T-helper 17 cell (primary cell): ENCODE measurements around the gene EHMT2. TPM values are rescaled to one million over a fixed set of nuclear protein-coding genes. Genes with fewer than 3 reads are reported as not detected.
"Not testable (repeated sequence)": the region's sequence is repeated elsewhere in the genome, so short reads cannot be mapped to it uniquely, and the experiment has no call there.

Experiments used
- ATAC-seq: fragments of 150-1000 bp; cut with Tn5 transposase; 2 replicates; pipeline ENCODE4 v1.10.0; 2021; ENCODE audit warnings: mild to moderate bottlenecking, moderate library complexity
- DNase-seq, 3 donors: peaks; one replicate each; pipeline versions ENCODE4 v3.0.0 to v3.0.0-alpha.2; 2020 to 2021
- H3K9me3 ChIP-seq: one replicate; pipeline ENCODE4 v1.7.0; 2013; ENCODE audit warnings: low read length, mild to moderate bottlenecking; ENCODE audit not compliant: control insufficient read depth, poor library complexity, severe bottlenecking
- H3K27ac Mint-ChIP-seq: one replicate; pipeline ENCODE4 v1.8.0; 2022; ENCODE audit warnings: mild to moderate bottlenecking, moderate library complexity, mixed read lengths
- H3K27me3 Mint-ChIP-seq: one replicate; pipeline ENCODE4 v1.8.0; 2022; ENCODE audit warnings: mixed read lengths
- H3K36me3 Mint-ChIP-seq: one replicate; pipeline ENCODE4 v1.8.0; 2022; ENCODE audit warnings: low read depth, mixed read lengths
- H3K4me1 Mint-ChIP-seq: one replicate; pipeline ENCODE4 v1.8.0; 2022; ENCODE audit warnings: mild to moderate bottlenecking, mixed read lengths
- H3K4me3 Mint-ChIP-seq: one replicate; pipeline ENCODE4 v1.8.0; 2022; ENCODE audit warnings: mild to moderate bottlenecking, moderate library complexity, mixed read lengths
- total RNA-seq, 4 donors: library from RNA in 2 of 4; stranded (reverse) in 2 of 4; gene quantifications; one replicate each; pipeline ENCODE4 v1.2.3 and lab custom pipeline; 2022 to 2026

The EHMT2 gene
- total RNA-seq, 2 donors from 2014 or later: 40.4 to 46.2 TPM

- ATAC-seq (no peak), DNase-seq (no peak)
- Mint-ChIP-seq H3K36me3 (no peaks in the 10 kb centered on the region), H3K27ac (no peak overlapping the region), H3K27me3 (no peaks in the 10 kb centered on the region), H3K4me3 (no peak overlapping the region), H3K4me1 (peaks cover 18% of the 10 kb centered on the region)
- no peaks in the 10 kb centered on the region for H3K9me3 ChIP-seq
Measured at GRCh38 chr6:31865205-31866118, 32.0 kb downstream of the EHMT2 start.

- Mint-ChIP-seq H3K4me3 (no peak overlapping the region), H3K27ac (peak overlapping the region; percentile 97), H3K27me3 (no peaks in the 10 kb centered on the region), H3K36me3 (no peaks in the 10 kb centered on the region), H3K4me1 (peaks cover 21% of the 10 kb centered on the region)
- H3K9me3 ChIP-seq: no peaks in the 10 kb centered on the region
- ATAC-seq: no peak
- no peak for DNase-seq
Measured at GRCh38 chr6:31864818-31865204, 32.7 kb downstream of the EHMT2 start.

- Mint-ChIP-seq H3K4me1 (peaks cover 21% of the 10 kb centered on the region), H3K4me3 (peak overlapping the region; percentile 96), H3K27ac (peak overlapping the region; percentile 97)
- H3K36me3 Mint-ChIP-seq, H3K9me3 ChIP-seq, ATAC-seq, H3K27me3 Mint-ChIP-seq, DNase-seq: not testable (repeated sequence)
Measured at GRCh38 chr6:31864123-31864562, 33.4 kb downstream of the EHMT2 start.

- H3K9me3 ChIP-seq: no peaks in the 10 kb centered on the region
- H3K27ac Mint-ChIP-seq: peak within 1 kb of the TSS; percentile 97
- H3K36me3 Mint-ChIP-seq: no peaks in the 10 kb centered on the region
- no peaks in the 10 kb centered on the region for H3K27me3 Mint-ChIP-seq
- DNase-seq: peak; percentile 95 to 99 (median 96)
- ATAC-seq: peak; percentile 95
- H3K4me1 Mint-ChIP-seq: peaks cover 21% of the 10 kb centered on the region
- peak within 1 kb of the TSS; percentile 96 for H3K4me3 Mint-ChIP-seq
Measured at GRCh38 chr6:31862344-31863235, 34.9 kb downstream of the EHMT2 start, which contains the start of gene NEU1. Gene NEU1, minus strand, starts transcription at chr6:31862821. Its CDS starts 45 bp downstream, at chr6:31862776.

GRCh38 chr6:31861919-31862343, 35.6 kb downstream of the EHMT2 start:
- Mint-ChIP-seq H3K4me1 (peaks cover 23% of the 10 kb centered on the region), H3K27ac (peak overlapping the region; percentile 97), H3K4me3 (peak overlapping the region; percentile 96), H3K27me3 (no peaks in the 10 kb centered on the region), H3K36me3 (no peaks in the 10 kb centered on the region)
- no peak for ATAC-seq
- H3K9me3 ChIP-seq: no peaks in the 10 kb centered on the region
- no peak for DNase-seq

- ATAC-seq (no peak), DNase-seq (no peak)
- H3K9me3 ChIP-seq: no peaks in the 10 kb centered on the region
- no peaks in the 10 kb centered on the region for H3K36me3 Mint-ChIP-seq
- H3K4me1 Mint-ChIP-seq: peaks cover 23% of the 10 kb centered on the region
- H3K27me3 Mint-ChIP-seq: no peaks in the 10 kb centered on the region
- no peak overlapping the region for H3K27ac Mint-ChIP-seq
- H3K4me3 Mint-ChIP-seq: peak overlapping the region; percentile 96
Measured at GRCh38 chr6:31861150-31861549, 36.3 kb downstream of the EHMT2 start.

GRCh38 chr6:31860349-31860748, 37.1 kb downstream of the EHMT2 start:
- H3K36me3 Mint-ChIP-seq: no peaks in the 10 kb centered on the region
- H3K27me3 Mint-ChIP-seq: no peaks in the 10 kb centered on the region
- H3K9me3 ChIP-seq: no peaks in the 10 kb centered on the region
- no peak overlapping the region for H3K4me3 Mint-ChIP-seq
- peaks cover 23% of the 10 kb centered on the region for H3K4me1 Mint-ChIP-seq
- ATAC-seq (no peak), DNase-seq (no peak)
- no peak overlapping the region for H3K27ac Mint-ChIP-seq

GRCh38 chr6:31859923-31860322, 37.6 kb downstream of the EHMT2 start:
- Mint-ChIP-seq H3K27ac (no peak overlapping the region), H3K4me3 (no peak overlapping the region), H3K27me3 (no peaks in the 10 kb centered on the region), H3K36me3 (no peaks in the 10 kb centered on the region), H3K4me1 (peaks cover 23% of the 10 kb centered on the region)
- H3K9me3 ChIP-seq: no peaks in the 10 kb centered on the region
- no peak for DNase-seq
- no peak for ATAC-seq

- no peak overlapping the region for H3K4me3 Mint-ChIP-seq
- H3K4me1 Mint-ChIP-seq: peaks cover 20% of the 10 kb centered on the region
- H3K9me3 ChIP-seq: no peaks in the 10 kb centered on the region
- no peak for ATAC-seq
- H3K36me3 Mint-ChIP-seq: no peaks in the 10 kb centered on the region
- H3K27ac Mint-ChIP-seq: no peak overlapping the region
- no peak for DNase-seq
- H3K27me3 Mint-ChIP-seq: no peaks in the 10 kb centered on the region
Measured at GRCh38 chr6:31858707-31859106, 38.8 kb downstream of the EHMT2 start.

GRCh38 chr6:31857774-31858173, 39.7 kb downstream of the EHMT2 start:
- H3K36me3 Mint-ChIP-seq, H3K9me3 ChIP-seq, H3K4me3 Mint-ChIP-seq, H3K27ac Mint-ChIP-seq, ATAC-seq, H3K27me3 Mint-ChIP-seq, DNase-seq: not testable (repeated sequence)
- peaks cover 18% of the 10 kb centered on the region for H3K4me1 Mint-ChIP-seq

- not testable (repeated sequence) for H3K4me3 Mint-ChIP-seq, H3K9me3 ChIP-seq, DNase-seq, H3K27me3 Mint-ChIP-seq, ATAC-seq, H3K36me3 Mint-ChIP-seq, H3K27ac Mint-ChIP-seq, H3K4me1 Mint-ChIP-seq
Measured at GRCh38 chr6:31851980-31852718, 45.3 kb downstream of the EHMT2 start.

GRCh38 chr6:31851485-31851832, 46.0 kb downstream of the EHMT2 start:
- ATAC-seq: no peak
- H3K27ac Mint-ChIP-seq: no peak overlapping the region
- H3K36me3 Mint-ChIP-seq: no peaks in the 10 kb centered on the region
- H3K4me3 Mint-ChIP-seq: no peak overlapping the region
- H3K9me3 ChIP-seq: no peaks in the 10 kb centered on the region
- no peaks in the 10 kb centered on the region for H3K4me1 Mint-ChIP-seq
- DNase-seq: no peak
- no peaks in the 10 kb centered on the region for H3K27me3 Mint-ChIP-seq
